HG02973 (cell line): Measurements from ENCODE around the gene TIMM21.

ENCODE experiments used
- ATAC-seq: cut with Tn5 transposase; IDR thresholded peaks from one replicate; pipeline ENCODE4 v1.9.1; 2021; ENCODE audit warnings: moderate library complexity; ENCODE audit not compliant: unreplicated experiment

Gene TIMM21

DNA sequence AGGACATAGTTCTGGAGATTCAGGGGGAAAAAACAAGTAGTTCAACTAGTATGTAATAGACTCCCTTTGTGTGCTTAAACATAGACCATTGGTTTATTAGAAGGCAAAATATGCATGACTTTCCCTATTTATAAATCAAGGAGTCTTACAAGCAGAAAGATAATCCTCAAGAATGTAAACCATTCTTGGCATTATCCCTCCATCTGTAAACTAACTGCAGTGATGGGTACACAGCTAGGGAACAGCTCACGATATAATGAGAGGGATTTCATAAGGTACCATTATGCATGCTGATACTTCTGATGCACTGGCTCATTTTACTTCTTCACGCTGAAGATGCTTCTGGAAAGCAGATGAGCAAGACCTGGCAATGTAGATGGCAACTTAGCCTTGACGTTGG lies 1.6 kb upstream of the TIMM21 start:
- no peak for ATAC-seq

DNA sequence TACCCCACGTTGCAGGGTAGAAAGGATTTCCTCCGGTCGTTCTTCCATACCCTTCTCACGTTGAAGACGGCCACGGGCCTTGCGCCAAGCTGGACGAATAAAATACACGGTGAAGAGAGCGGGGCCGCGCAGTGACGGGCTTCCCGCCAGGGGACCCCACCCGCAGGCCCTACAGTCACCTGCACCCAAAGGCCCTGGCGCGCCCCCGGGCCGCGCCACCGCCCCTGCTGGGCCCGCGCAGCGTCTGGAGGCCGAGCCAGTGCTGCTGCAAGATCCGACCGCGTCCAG lies 888 bp upstream of the TIMM21 start:
- no peak for ATAC-seq

GRCh38 chr18:74148543-74149070 lies 284 bp downstream of the TIMM21 start:
- ATAC-seq = peak; percentile 14

GRCh38 chr18:74149878-74150277 lies 1.6 kb downstream of the TIMM21 start:
- ATAC-seq = no peak

- no peak for ATAC-seq
These were observed 3.9 kb downstream of the TIMM21 start for GRCh38 chr18:74152270-74152669.

DNA sequence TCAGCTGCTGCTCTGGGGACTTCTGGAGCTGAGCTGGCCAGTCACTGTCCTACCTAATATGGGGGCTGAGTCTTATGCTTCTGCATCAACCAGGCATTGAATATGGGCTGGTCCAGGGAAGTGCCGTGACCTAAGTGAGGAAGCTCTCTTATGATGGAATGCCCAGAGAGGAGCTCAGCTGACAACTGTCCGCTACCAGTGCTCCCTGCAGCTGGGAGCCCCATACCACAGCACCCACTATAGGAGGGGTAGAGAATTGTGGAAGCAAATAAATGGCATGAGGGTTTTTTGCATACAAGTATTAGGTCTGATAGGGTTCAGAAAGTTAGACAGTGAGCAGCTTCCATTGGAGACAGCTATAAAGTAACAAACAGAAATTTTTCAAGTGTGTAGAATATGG lies 4.5 kb downstream of the TIMM21 start:
- ATAC-seq = no peak

- no peak for ATAC-seq
These were observed 5.1 kb downstream of the TIMM21 start for GRCh38 chr18:74153377-74153776.

- no peak for ATAC-seq
These were observed 5.5 kb downstream of the TIMM21 start for GRCh38 chr18:74153793-74154192.

DNA sequence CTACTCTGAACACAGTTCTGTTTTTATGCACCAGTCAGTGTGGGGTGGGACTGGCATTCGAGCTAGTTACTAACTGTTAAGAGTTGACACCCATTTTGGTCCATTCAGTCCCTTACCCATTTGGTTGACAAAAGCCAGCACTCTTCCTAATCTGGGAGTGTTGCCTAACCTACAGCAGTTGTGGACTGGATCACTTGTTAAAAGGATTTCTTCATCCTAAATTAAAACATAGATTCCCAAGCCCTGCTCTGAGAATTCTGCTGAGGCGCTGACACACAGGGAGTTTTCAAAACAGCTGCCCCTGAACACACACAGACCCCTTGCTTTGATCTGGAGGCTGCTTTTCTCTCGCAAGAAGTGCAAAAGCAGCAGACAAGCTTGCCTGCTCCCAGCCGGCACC lies 6.4 kb downstream of the TIMM21 start:
- no peak for ATAC-seq

DNA sequence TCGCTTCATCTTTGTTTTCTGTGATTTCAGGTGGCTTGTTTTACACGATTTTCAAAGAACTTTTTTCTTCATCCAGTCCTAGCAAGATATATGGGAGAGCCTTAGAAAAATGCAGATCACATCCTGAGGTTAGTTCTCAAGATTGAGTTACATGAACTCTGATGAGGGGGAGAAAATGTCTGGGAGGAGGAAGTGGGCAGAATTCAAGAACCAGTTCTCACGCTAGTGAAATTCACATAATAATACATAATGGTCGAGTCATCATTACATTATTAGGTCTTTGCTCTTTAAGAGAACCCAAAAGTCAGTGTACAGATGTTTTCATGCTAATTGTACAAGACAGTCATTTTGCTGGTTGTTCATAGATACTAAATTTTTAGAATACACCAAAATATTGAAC lies 7.0 kb downstream of the TIMM21 start:
- ATAC-seq = no peak

DNA sequence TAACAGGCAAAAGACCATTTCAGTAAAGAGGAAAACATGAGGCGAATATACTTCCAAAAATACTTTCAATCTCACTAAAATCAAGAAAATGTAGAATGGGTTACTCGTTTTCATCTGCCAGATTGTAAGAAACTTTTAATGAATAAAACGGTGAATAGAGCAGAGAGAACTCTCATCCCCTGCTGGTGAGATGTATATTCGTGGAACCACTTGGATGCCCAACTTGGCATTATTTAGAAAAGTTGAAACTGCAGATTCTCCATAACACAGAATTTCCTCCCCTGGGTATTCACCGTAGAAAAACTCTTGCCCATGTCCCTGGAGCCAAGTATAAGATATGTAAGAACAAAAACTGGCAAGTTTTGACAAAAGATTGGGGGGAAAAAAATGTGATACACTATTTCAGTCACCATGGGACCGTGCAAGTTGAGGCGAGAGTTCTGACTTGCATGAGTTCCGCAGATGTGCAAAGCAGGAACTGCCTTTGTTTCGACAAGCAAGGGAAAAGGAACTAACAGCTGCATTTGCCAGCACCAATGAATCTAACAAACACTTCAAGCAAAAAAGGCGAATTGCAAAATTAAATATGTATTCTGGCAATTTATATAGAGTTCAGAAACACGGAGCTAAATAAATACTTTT lies 14.8 kb downstream of the TIMM21 start:
- no peak for ATAC-seq

DNA sequence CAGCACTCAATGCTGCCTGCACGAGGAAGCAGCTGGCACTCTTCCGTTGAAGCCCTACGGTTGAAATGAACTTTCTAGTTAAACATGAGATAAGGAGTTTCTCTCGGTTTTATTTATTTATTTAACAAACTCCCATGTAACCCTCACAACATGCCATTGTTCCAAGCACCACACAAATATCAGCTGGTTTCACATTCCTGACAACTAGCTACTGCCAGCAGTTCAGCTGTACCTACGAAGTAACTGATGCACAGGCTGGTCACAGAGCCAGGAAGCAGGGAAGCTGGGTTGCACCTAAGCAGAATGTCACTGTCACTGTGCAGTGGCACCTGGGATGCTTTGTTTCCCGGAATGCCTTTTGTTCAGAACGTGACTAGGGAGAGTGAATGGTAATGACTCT lies 18.1 kb downstream of the TIMM21 start:
- ATAC-seq = no peak

- ATAC-seq = peak; percentile 78
These were observed 23.7 kb downstream of the TIMM21 start for GRCh38 chr18:74171910-74172606.

- ATAC-seq = no peak
These were observed 24.5 kb downstream of the TIMM21 start for GRCh38 chr18:74172697-74173433.

DNA sequence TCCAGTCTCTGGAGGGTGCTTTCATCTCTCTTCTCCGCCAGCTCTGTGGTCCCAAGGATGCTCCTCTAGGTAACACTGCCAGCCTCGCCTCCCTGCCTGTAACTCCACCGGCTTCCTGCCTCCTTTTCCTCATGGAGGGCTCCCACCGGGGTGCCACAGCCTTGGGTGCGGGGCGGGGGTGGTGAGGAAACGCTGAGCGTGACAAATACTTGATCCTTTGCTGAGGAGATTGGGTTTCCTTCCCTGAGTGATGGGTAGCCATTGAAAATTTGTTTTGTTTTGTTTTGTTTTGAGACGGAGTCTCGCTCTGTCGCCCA lies 25.1 kb downstream of the TIMM21 start:
- no peak for ATAC-seq

- ATAC-seq = no peak
These were observed 27.3 kb downstream of the TIMM21 start for GRCh38 chr18:74175658-74176057.

- ATAC-seq = no peak
These were observed 30.6 kb downstream of the TIMM21 start for GRCh38 chr18:74178884-74179283.

GRCh38 chr18:74179623-74180199 lies 31.4 kb downstream of the TIMM21 start:
- ATAC-seq = no peak

DNA sequence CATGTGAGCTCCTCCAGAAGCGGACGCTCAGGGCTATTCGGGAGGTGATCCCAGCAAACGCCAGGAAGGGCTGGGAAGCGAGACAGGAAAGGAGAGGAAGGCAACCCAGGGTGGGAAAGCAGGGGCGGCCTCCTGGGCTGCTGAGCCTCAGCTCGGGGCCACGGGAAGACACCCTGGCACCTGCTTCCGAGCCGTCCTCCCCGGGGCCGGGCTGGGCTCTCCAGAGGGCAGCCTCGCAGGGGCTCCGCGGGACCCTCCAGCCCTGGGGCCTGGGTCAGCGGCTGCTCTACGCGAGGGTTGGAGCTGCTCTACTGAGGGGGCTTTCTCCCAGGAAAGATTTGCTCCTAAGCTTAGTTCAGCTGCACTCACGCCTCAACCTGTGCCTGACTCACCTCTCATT lies 34.0 kb downstream of the TIMM21 start:
- ATAC-seq = no peak

- no peak for ATAC-seq
These were observed 34.8 kb downstream of the TIMM21 start for GRCh38 chr18:74183130-74183529.

GRCh38 chr18:74184875-74185274 lies 36.6 kb downstream of the TIMM21 start:
- ATAC-seq = no peak

DNA sequence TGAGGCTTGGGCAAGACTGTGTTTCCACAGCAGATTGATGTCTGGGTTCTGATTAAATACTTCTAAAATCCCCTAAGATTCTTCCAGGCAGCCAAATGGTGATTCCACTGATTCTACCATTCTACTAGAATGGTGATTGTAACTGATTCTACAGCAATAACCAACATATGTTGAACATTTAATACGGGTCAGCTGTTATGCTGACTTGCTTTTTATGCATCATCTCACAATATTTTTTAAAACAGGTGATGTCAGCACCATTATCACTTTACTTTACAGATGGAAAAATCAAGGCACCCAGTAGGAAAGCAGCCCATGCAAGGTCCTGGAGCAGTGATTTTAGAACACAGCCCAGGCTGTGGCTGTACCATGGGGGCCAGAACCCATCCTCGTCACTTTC lies 37.5 kb downstream of the TIMM21 start:
- ATAC-seq = no peak
